HEK293T (cell line): ENCODE measurements around the gene MYLK2.

Source experiments
- ARNT ChIP-seq: fragments of 450-650 bp; IDR thresholded peaks from 2 replicates; pipeline ENCODE4 v1.6.1; 2017; ENCODE audit warnings: mild to moderate bottlenecking
- ELF4 ChIP-seq: fragments of 450-650 bp; IDR thresholded peaks from 2 replicates; pipeline ENCODE4 v1.6.1; 2017; ENCODE audit warnings: antibody characterized with exemption
- FOXM1 ChIP-seq: fragments of 450-650 bp; IDR thresholded peaks from 2 replicates; pipeline ENCODE4 v1.6.1; 2017; ENCODE audit warnings: mild to moderate bottlenecking, borderline replicate concordance
- LEF1 ChIP-seq: fragments of 450-650 bp; IDR thresholded peaks from 2 replicates; pipeline ENCODE4 v1.6.1; 2017; ENCODE audit warnings: mild to moderate bottlenecking, borderline replicate concordance
- NFRKB ChIP-seq: fragments of 450-650 bp; IDR thresholded peaks from 2 replicates; pipeline ENCODE4 v1.6.1; 2016; ENCODE audit warnings: mild to moderate bottlenecking, moderate library complexity
- SP1 ChIP-seq: fragments of 450-650 bp; IDR thresholded peaks from 2 replicates; pipeline ENCODE4 v1.6.1; 2017

DNA sequence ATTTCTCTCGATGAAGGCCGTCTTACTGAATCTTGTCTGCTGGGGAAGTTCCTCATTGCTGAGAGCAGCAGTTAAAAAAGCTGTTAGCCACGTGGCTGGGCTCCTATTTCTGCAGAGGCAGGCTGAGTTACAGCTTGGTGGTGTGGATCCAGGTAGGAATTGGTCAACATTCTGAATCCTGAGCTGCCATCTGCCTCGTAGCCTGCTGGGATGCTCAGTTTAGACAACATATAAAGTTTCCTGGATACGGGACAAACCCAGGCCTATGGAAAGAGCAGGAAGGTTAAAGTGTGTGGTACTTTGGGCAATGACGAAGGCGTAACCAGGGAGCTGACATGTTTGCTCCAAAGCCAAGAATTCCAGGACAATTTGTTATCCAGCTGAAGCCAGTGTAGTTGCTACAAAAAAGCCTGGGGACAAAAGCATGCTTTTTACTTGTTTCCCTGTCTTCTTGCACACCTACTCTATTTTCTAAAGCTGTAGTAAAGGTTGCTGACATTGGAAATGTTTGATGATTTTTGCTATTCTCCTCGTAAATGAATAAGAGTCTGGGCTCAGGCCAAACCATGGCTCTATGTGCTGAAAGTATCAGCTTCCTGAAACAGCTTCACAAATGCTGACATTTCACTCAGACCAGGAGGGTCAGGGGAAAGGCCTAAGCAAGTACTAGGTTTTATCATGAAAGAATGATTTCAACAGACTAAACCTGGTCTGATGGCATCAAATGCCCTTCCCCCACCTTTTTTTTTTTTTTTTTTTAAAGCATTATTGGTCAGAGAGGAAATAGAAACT, 12.4 kb upstream of the MYLK2 start:
- TF ChIP-seq ELF4 (no peak), ARNT (no peak), FOXM1 (no peak), LEF1 (no peak), SP1 (no peak), NFRKB (no peak)
